IMR-90 (cell line): Measurements from ENCODE around the gene WASHC2C. TPM values are rescaled to one million over a fixed set of nuclear protein-coding genes. Genes with fewer than 3 reads are reported as not detected.
"Not testable (repeated sequence)": the region's sequence is repeated elsewhere in the genome, so short reads cannot be mapped to it uniquely, and the experiment has no call there.

Source experiments
- ATAC-seq: fragments of 200-7000 bp; cut with Tn5 transposase; 2 replicates; pipeline ENCODE4 v1.9.1; 2020; ENCODE audit warnings: low read depth, mild to moderate bottlenecking, moderate library complexity
- Bru-seq: library from RNA; stranded (reverse); fragments of 400-500 nt; gene quantifications from one replicate; lab custom pipeline; 2021; lab: Mats Ljungman, UMichigan
- BruChase-seq, 2 experiments: library from RNA; stranded (reverse); fragments of 400-500 nt; gene quantifications; one replicate each; lab custom pipeline; 2021; lab: Mats Ljungman, UMichigan
- BruUV-seq: library from RNA; stranded (reverse); fragments of 400-500 nt; replicated peaks from 2 replicates; lab custom pipeline; 2021; lab: Mats Ljungman, UMichigan
- CTCF ChIA-PET: fragments of 300-600 bp; formaldehyde crosslinking; extraction: SDS; loops from one replicate; lab custom pipeline; 2021; ENCODE audit warnings: antibody characterized with exemption; lab: Yijun Ruan, JAX
- POLR2A ChIA-PET: fragments of 300-600 bp; sonication (Branson Sonifier 250); formaldehyde crosslinking; loops from one replicate; lab custom pipeline; 2022; ENCODE audit warnings: antibody characterized with exemption; ENCODE audit not compliant: unreplicated experiment; lab: Charles Lee
- DNase-seq: peaks from one replicate; pipeline ENCODE4 v3.0.0; 2013
- H2AFZ ChIP-seq: replicated peaks from 2 replicates; pipeline ENCODE3; 2013; ENCODE audit warnings: low read length, mild to moderate bottlenecking; ENCODE audit not compliant: poor library complexity
- H2AK5ac ChIP-seq: 2 replicates; pipeline ENCODE4 v1.6.1; 2013; ENCODE audit warnings: low read depth, low read length, inconsistent platforms
- H2AK9ac ChIP-seq: replicated peaks from 2 replicates; pipeline ENCODE3; 2013; ENCODE audit warnings: mild to moderate bottlenecking, low read depth, low read length, moderate library complexity; ENCODE audit not compliant: poor library complexity
- H2BK120ac ChIP-seq: 2 replicates; pipeline ENCODE4 v1.6.1; 2013; ENCODE audit warnings: low read depth, low read length, inconsistent platforms
- H2BK15ac ChIP-seq: 3 replicates; pipeline ENCODE4 v1.6.1; 2013; ENCODE audit warnings: low read depth, low read length, inconsistent platforms
- H2BK20ac ChIP-seq: 2 replicates; pipeline ENCODE4 v1.6.1; 2013; ENCODE audit warnings: low read depth, mild to moderate bottlenecking, inconsistent platforms, low read length, moderate library complexity
- H2BK5ac ChIP-seq: 2 replicates; pipeline ENCODE4 v1.6.1; 2013; ENCODE audit warnings: mild to moderate bottlenecking, low read depth, low read length, inconsistent platforms; ENCODE audit not compliant: poor library complexity, severe bottlenecking
- H3K14ac ChIP-seq: replicated peaks from 2 replicates; pipeline ENCODE4 v1.6.1; 2013; ENCODE audit warnings: low read depth, low read length, inconsistent platforms
- H3K18ac ChIP-seq: 2 replicates; pipeline ENCODE4 v1.6.1; 2013; ENCODE audit warnings: low read depth, low read length, control low read depth
- H3K23ac ChIP-seq: 2 replicates; pipeline ENCODE4 v1.6.1; 2013; ENCODE audit warnings: low read depth, low read length, inconsistent platforms
- H3K27ac ChIP-seq: 2 replicates; pipeline ENCODE4 v1.5.1; 2013; ENCODE audit warnings: mild to moderate bottlenecking, control low read depth, low read length; ENCODE audit not compliant: insufficient read depth
- H3K27me3 ChIP-seq: 2 replicates; pipeline ENCODE4 v1.6.1; 2013; ENCODE audit warnings: low read length; ENCODE audit not compliant: control insufficient read depth, insufficient read depth
- H3K36me3 ChIP-seq: 2 replicates; pipeline ENCODE4 v1.6.1; 2013; ENCODE audit warnings: low read length, mixed read lengths; ENCODE audit not compliant: control insufficient read depth, insufficient read depth
- H3K4ac ChIP-seq: 2 replicates; pipeline ENCODE4 v1.6.1; 2013; ENCODE audit warnings: low read depth, low read length, inconsistent platforms
- H3K4me1 ChIP-seq: 2 replicates; pipeline ENCODE4 v1.6.1; 2013; ENCODE audit warnings: low read length, mixed read lengths; ENCODE audit not compliant: control insufficient read depth, insufficient read depth
- H3K4me2 ChIP-seq: 2 replicates; pipeline ENCODE4 v1.6.1; 2013; ENCODE audit warnings: low read depth, mild to moderate bottlenecking, control low read depth, low read length, moderate library complexity
- H3K4me3 ChIP-seq: 2 replicates; pipeline ENCODE4 v1.5.1; 2013; ENCODE audit warnings: low read depth, mild to moderate bottlenecking, control low read depth, low read length, moderate library complexity; ENCODE audit not compliant: insufficient read depth
- H3K56ac ChIP-seq: 2 replicates; pipeline ENCODE4 v1.6.1; 2013; ENCODE audit warnings: low read length, inconsistent platforms; ENCODE audit not compliant: insufficient read depth; ENCODE audit errors: extremely low read depth
- H3K79me1 ChIP-seq, 2 experiments: 2 replicates each; pipeline ENCODE4 v1.6.1; 2013; ENCODE audit warnings: low read length in 2 of 2, inconsistent platforms in 1 of 2, low read depth in 1 of 2
- H3K9ac ChIP-seq: 2 replicates; pipeline ENCODE4 v1.6.1; 2013; ENCODE audit warnings: low read depth, low read length, control low read depth
- H3K9me1 ChIP-seq: 2 replicates; pipeline ENCODE4 v1.6.1; 2013; ENCODE audit warnings: low read length, inconsistent platforms; ENCODE audit not compliant: insufficient read depth
- H3K9me3 ChIP-seq: 2 replicates; pipeline ENCODE4 v1.6.1; 2013; ENCODE audit warnings: low read length; ENCODE audit not compliant: control insufficient read depth, insufficient read depth
- H4K20me1 ChIP-seq: 2 replicates; pipeline ENCODE4 v1.6.1; 2013; ENCODE audit warnings: low read length, inconsistent platforms; ENCODE audit not compliant: insufficient read depth
- H4K5ac ChIP-seq: 2 replicates; pipeline ENCODE4 v1.6.1; 2013; ENCODE audit warnings: mild to moderate bottlenecking, low read depth, low read length, control low read depth
- H4K8ac ChIP-seq, 2 experiments: 2 replicates each; pipeline ENCODE4 v1.6.1; 2013; ENCODE audit warnings: low read depth in 2 of 2, low read length in 2 of 2, control low read depth in 1 of 2, inconsistent platforms in 1 of 2
- H4K91ac ChIP-seq: 2 replicates; pipeline ENCODE4 v1.6.1; 2013; ENCODE audit warnings: low read depth, low read length, inconsistent platforms; ENCODE audit not compliant: insufficient read depth
- BHLHE40 ChIP-seq: fragments of 150-350 bp; IDR thresholded peaks from 2 replicates; pipeline ENCODE4 v1.6.1; 2016; ENCODE audit warnings: mild to moderate bottlenecking, low read depth, low read length
- FOS ChIP-seq: fragments of 150-350 bp; IDR thresholded peaks from 2 replicates; pipeline ENCODE4 v1.6.1; 2016; ENCODE audit warnings: low read depth, low read length
- POLR2A ChIP-seq: IDR thresholded peaks from 2 replicates; pipeline ENCODE4 v1.6.1; 2012; ENCODE audit warnings: mild to moderate bottlenecking, low read depth, low read length
- WGBS, 2 experiments: methylation state at CpG; one replicate each; pipeline versions ENCODE4 v1.1.5 to v1.1.7; 2013; ENCODE audit warnings: missing lambda C conversion rate in 2 of 2; ENCODE audit not compliant: insufficient read length in 1 of 2; ENCODE audit errors: extremely low coverage in 2 of 2; 5-methylcytosine and 5-hydroxymethylcytosine counted together
- dilution Hi-C: fragments of 300-500 bp; cut with HindIII; formaldehyde crosslinking; loops from one replicate; pipeline ENCODE4 v1.14.3; 2018; ENCODE audit warnings: low sequenced_read_pairs; ENCODE audit not compliant: unreplicated experiment
- in situ Hi-C: fragments of 300-500 bp; cut with MboI; formaldehyde crosslinking; loops from 3 replicates; pipeline ENCODE4 v1.14.3; 2019; ENCODE audit warnings: low sequenced_read_pairs, inconsistent platforms, mixed read lengths
- intact Hi-C: fragments of 100-400 bp; cut with micrococcal nuclease; formaldehyde crosslinking; loops from 2 replicates; pipeline ENCODE4 v1.10.0; 2022
- long read RNA-seq: library from polyadenylated mRNA; unstranded; transcript quantifications from one replicate; pipeline ENCODE4 v2.0.0, GENCODE V29; 2021; ENCODE audit not compliant: unreplicated experiment
- polyA plus RNA-seq, 3 experiments: library from polyadenylated mRNA; depleted of rRNA; stranded (reverse); fragments of >200 nt; gene quantifications; 2 replicates each; pipeline ENCODE4 v1.2.3, GENCODE V29; 2012; ENCODE audit warnings: low replicate concordance in 1 of 3
- total RNA-seq: library from RNA; depleted of rRNA; stranded (reverse); fragments of >200 nt; gene quantifications from 2 replicates; pipeline ENCODE4 v1.2.3, GENCODE V29; 2012; rRNA removed
- TF ChIP-seq, protein P1 (sequence below): fragments of 150-350 bp; IDR thresholded peaks from 2 replicates; pipeline ENCODE4 v1.6.1; 2017; ENCODE audit warnings: mild to moderate bottlenecking, antibody characterized with exemption, low read length, low read depth

The WASHC2C gene, protein sequence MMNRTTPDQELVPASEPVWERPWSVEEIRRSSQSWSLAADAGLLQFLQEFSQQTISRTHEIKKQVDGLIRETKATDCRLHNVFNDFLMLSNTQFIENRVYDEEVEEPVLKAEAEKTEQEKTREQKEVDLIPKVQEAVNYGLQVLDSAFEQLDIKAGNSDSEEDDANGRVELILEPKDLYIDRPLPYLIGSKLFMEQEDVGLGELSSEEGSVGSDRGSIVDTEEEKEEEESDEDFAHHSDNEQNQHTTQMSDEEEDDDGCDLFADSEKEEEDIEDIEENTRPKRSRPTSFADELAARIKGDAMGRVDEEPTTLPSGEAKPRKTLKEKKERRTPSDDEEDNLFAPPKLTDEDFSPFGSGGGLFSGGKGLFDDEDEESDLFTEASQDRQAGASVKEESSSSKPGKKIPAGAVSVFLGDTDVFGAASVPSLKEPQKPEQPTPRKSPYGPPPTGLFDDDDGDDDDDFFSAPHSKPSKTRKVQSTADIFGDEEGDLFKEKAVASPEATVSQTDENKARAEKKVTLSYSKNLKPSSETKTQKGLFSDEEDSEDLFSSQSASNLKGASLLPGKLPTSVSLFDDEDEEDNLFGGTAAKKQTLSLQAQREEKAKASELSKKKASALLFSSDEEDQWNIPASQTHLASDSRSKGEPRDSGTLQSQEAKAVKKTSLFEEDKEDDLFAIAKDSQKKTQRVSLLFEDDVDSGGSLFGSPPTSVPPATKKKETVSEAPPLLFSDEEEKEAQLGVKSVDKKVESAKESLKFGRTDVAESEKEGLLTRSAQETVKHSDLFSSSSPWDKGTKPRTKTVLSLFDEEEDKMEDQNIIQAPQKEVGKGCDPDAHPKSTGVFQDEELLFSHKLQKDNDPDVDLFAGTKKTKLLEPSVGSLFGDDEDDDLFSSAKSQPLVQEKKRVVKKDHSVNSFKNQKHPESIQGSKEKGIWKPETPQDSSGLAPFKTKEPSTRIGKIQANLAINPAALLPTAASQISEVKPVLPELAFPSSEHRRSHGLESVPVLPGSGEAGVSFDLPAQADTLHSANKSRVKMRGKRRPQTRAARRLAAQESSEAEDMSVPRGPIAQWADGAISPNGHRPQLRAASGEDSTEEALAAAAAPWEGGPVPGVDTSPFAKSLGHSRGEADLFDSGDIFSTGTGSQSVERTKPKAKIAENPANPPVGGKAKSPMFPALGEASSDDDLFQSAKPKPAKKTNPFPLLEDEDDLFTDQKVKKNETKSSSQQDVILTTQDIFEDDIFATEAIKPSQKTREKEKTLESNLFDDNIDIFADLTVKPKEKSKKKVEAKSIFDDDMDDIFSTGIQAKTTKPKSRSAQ (N-terminal part only)
- total RNA-seq (27.2 and 45.3 TPM in 2 replicates), polyA plus RNA-seq (2012; rRNA removed) (18.0 and 22.2 TPM in 2 replicates), Bru-seq, nascent RNA (percentile 77 among the genes with signal in this experiment), BruChase-seq, experiment 1, labeled RNA remaining after a 6-hour chase (percentile 75 among the genes with signal in this experiment), BruChase-seq, experiment 2, labeled RNA remaining after a 2-hour chase (percentile 73 among the genes with signal in this experiment)
- 8.4 and 9.3 TPM in 2 replicates for polyA plus RNA-seq (2012; cell fraction: cytosol; rRNA removed)
- polyA plus RNA-seq (2012; cell fraction: nucleus; rRNA removed; ENCODE audit: low replicate concordance), result 25.3 and 59.9 TPM in 2 replicates
- long read RNA-seq, full-length matches to known transcripts, result 35 of 122 reads
- long read RNA-seq, partial matches to known transcripts, result 32 of 122 reads
- long read RNA-seq, other reads (novel, unspliced or antisense), result 55 of 122 reads

DNA sequence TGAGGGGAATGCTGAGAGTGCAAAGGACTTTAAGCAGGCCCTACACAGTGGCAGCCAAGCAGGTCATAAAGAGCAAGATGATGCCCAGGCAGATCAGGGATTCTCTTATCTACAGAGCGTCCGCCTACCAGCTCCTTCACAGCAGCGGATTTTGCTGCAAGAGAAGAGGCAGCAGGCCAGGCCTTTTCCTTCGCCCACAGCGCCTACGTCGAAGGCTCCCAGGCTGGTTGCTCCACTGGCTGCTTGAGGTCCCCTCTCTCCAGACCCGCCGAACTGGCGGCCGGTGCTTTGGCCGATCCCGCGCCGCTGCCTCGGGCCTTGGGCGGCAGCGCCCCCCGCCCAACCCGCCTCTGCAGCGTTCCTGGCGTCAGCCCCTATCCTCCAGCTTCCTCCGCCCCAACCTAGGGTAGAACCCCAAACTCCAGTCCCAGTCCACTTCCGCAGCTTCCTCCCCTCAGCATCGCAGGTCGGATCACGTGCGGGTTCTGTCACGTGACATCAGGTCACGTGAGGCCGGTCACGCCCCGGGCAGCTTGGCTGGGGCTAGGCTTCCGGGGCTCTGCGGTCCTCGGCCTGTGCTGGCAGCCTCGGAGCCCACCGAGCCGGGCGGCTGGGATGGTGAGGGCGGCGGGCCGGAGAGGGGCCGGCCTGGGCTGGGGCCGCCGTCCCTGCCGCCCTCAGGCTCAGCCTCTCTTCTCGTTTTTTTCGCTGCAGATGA, at the start of gene WASHC2C:
Gene WASHC2C (plus strand): TSS at position 564 of the 718 bp plus-strand sequence. CDS start 52 bp downstream, at position 616.
- H4K5ac ChIP-seq, result peak within 1 kb of the TSS; percentile 88
- H3K4me3 ChIP-seq, result peak within 1 kb of the TSS; percentile 83
- H4K20me1 ChIP-seq, CTCF ChIA-PET, H2AK5ac ChIP-seq, H3K56ac ChIP-seq, H2BK20ac ChIP-seq, H3K23ac ChIP-seq, H3K4me1 ChIP-seq, H3K9me3 ChIP-seq, H4K91ac ChIP-seq, H2BK15ac ChIP-seq, H2BK120ac ChIP-seq, H3K27me3 ChIP-seq, in situ Hi-C loops, BruUV-seq, H3K79me1 ChIP-seq, POLR2A ChIA-PET, dilution Hi-C loops, H3K9me1 ChIP-seq, H3K36me3 ChIP-seq, H3K18ac ChIP-seq: not testable (repeated sequence)
- H3K4ac ChIP-seq, result peak within 1 kb of the TSS; percentile 65; the same call in 1 of the 2 replicates
- intact Hi-C loops, result loop anchor here (5.0 kb wide), 1 partner anchor 260 kb away; no protein-coding TSS in a partner anchor
- peak within 1 kb of the TSS; percentile 71 for H3K27ac ChIP-seq
- H3K9ac ChIP-seq, result peak within 1 kb of the TSS; percentile 92
- H2BK5ac ChIP-seq, result peak within 1 kb of the TSS; percentile 59
- H3K4me2 ChIP-seq, result peak within 1 kb of the TSS; percentile 93
- peak within 1 kb of the TSS; percentile 65 for H2AK9ac ChIP-seq
- H4K8ac ChIP-seq, result peak within 1 kb of the TSS; percentile 95 to 97
- DNase-seq (peak; percentile 39), ATAC-seq (peak; percentile 94)
- peak within 1 kb of the TSS; percentile 91 for H2AFZ ChIP-seq
- TF ChIP-seq FOS (peak; percentile 93), POLR2A (peak; percentile 48; the same call in 1 of the 2 replicates), BHLHE40 (peak; percentile 86)
- TF ChIP-seq, protein P1, sequence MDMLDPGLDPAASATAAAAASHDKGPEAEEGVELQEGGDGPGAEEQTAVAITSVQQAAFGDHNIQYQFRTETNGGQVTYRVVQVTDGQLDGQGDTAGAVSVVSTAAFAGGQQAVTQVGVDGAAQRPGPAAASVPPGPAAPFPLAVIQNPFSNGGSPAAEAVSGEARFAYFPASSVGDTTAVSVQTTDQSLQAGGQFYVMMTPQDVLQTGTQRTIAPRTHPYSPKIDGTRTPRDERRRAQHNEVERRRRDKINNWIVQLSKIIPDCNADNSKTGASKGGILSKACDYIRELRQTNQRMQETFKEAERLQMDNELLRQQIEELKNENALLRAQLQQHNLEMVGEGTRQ, result peak; percentile 96
- WGBS, 2 experiments, result 0% methylated on average over 5 of the region's 49 CpGs; no CpG with 5 or more reads in 1 of the 2 experiments
- 0 out of 2 replicates have a peak within 1 kb of the TSS, but pooled peaks have one; percentile 66 for H3K14ac ChIP-seq
